GM21529 (cell line): Measurements from ENCODE around the gene SYPL1.
A peak's percentile ranks its signal among the peaks of the same experiment; 100 is the strongest.

Experiments used
- ATAC-seq: cut with Tn5 transposase; IDR thresholded peaks from one replicate; pipeline ENCODE4 v1.9.1; 2021; ENCODE audit not compliant: unreplicated experiment

The SYPL1 gene

DNA sequence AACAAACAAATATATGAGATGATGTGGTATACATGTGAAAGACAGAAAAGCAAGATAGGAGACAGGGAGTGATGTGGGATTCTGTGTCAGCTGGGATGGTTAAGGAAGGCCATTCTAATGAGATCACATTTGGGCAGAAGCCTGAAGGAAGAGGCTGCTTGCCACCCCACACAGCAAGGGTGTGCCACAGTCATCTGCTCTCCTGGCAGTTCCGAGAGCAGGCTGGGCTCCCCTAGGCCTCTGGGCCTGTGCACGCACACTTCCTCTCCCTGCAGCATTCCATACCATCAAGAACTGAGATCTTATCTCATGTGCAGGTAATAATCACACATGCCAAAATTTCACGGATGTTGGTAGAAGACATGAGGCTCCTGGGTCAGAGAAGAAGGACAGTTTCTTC lies 43.1 kb downstream of the SYPL1 start:
- ATAC-seq = no peak

DNA sequence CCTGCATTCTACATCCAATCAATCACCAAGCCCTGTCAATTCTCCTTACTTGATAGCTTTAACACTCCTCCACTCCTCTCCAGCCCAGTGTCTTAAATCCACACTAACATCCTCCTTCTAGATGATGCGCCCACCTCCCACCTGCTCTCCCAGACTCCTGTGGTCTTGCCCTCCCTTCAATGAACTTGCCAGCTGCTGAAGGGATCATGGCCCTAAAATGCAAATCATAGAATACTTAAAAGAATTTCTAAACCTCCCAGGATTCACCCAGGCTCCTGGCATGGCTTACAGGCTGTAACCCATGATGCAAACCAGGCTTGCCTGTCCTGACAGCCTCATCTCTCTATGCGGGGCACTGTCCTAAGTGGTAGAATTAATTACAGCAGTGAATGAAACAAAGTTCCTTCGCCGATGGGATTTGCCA lies 43.6 kb downstream of the SYPL1 start:
- no peak for ATAC-seq

DNA sequence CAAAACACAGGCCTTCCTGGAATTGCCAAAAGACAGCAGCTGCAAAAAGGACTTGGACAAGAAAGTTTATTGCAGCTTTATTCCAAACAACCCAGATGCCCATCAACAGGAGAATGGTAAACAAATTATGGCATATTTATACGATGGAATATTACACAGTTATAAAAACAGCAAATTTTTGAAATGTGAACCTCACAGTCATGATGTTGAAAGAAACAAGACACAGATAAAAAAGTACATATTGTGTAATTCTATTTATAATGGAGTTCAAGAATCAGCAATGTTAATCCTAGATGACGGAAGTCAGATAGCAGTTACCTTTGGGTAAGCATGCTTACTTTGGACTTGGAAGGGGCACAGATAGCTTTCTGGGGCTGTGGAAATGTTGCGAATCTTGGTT lies 44.4 kb downstream of the SYPL1 start:
- ATAC-seq = no peak

DNA sequence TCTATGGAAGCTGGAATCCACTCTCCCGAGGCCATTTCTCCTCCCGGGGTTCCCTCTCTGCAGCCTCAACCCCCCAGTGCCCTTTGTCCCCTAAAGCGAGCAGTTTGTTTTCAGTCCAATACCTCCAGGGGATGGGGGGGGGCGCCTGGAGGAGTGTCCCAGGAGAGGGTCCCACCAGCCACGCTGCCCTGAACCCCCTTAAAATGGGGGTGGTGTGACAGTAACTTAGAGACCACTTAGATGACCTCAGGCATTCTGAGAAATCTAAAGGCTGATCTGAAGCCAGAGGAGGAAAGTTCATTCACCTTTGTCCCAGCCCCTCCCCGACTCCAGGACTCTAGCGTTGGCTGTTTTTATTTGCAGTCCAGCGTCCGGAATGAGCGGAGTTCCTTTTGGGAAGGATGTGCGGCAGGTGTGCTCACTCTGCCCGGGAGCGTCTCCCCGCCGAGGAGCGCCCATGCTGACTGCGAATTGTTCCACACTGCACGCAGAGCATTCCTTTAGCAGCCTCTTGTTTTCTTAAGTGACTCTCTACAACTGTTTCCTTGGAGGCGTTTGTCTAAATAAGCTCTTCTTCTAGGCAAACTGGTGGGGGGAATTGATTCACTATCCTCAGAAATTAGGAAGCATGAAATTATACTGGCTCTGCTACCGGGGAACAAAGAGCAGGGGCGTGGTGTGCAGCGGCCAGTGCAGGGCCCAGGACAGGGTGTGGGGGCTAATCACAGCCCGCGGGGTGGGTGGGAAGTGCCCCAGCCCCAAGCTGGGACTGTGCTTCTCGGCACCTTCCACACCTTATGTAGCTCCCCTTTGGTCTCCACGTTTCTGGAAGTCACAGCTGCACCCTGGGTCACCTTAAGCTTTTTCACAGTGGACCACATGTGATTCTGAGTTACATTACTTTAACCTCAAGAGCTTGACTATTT lies 46.3 kb downstream of the SYPL1 start:
- ATAC-seq = no peak

- no peak for ATAC-seq
Observed at GRCh38 chr7:106064771-106065574, 47.1 kb downstream of the SYPL1 start.

- no peak for ATAC-seq
Observed at GRCh38 chr7:106064316-106064715, 47.8 kb downstream of the SYPL1 start.

GRCh38 chr7:106063692-106064091 lies 48.4 kb downstream of the SYPL1 start:
- no peak for ATAC-seq

- ATAC-seq = no peak
Observed at GRCh38 chr7:106063024-106063423, 49.1 kb downstream of the SYPL1 start.

GRCh38 chr7:106062521-106062931 lies 49.6 kb downstream of the SYPL1 start:
- no peak for ATAC-seq

DNA sequence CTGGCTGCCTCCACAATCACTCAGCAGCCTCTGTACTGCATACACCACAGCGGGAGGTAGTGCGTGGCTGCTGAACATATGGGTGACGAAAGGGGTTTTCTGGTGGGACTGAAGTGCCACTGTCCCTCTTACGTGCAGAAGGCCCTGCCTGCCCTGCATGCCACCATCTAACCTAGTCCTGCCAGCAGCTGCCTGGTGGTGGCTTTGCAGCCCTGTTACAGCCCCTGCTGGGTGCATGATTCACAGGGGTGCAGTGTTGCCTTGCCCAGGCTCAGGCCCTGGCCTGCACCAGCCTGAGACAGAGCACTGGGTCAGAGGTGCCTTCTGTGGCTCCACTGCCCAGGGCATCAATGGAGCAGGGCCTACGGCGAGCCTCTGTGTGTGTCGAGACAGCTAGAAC lies 50.1 kb downstream of the SYPL1 start:
- no peak for ATAC-seq

GRCh38 chr7:106061301-106061979 lies 50.7 kb downstream of the SYPL1 start:
- ATAC-seq = no peak

DNA sequence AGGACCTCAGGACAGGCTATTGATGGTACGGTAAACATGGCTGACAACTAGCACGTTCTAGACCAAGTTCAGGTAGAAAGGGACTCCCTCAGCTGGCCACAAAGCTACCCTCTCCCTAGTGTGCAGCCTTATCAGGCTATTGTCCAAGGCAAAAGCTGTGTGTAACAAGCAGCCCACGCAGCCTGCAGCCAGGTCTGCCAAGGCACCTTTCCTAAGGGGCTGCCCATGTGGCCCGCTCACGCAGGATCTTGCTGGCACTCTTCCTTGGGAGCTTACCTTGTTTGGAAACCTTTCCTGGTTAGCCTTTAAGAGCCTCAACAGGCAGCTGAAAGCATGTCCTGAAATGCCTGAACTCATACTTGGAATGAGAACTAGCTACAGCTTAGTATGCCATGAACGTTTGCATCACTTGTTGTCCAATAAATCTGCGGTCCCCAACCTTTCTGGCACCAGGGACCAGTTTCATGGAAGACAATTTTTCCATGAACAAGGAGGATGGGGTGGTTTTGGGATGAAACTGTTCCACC lies 51.7 kb downstream of the SYPL1 start:
- ATAC-seq = no peak

GRCh38 chr7:106059556-106059955 lies 52.6 kb downstream of the SYPL1 start:
- ATAC-seq = no peak

DNA sequence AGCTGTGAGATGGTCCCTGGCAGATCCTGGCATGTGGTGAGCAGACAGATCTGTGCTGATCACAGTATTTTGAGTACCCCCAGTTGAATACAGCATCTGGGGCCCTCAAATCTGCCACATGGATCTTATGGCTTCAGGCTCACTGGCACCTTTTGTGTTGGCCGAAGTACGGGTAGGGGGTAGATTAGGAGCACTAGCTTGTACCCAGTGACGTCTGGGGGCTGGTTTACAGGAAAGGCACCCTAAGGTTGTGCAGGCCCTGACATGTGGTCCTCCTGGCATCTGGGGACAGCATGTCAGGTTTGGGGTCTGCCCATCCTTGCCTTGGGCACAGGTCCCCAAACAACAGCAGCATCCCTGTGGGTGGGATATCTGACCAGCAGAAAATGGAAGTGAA lies 53.2 kb downstream of the SYPL1 start:
- ATAC-seq = no peak

DNA sequence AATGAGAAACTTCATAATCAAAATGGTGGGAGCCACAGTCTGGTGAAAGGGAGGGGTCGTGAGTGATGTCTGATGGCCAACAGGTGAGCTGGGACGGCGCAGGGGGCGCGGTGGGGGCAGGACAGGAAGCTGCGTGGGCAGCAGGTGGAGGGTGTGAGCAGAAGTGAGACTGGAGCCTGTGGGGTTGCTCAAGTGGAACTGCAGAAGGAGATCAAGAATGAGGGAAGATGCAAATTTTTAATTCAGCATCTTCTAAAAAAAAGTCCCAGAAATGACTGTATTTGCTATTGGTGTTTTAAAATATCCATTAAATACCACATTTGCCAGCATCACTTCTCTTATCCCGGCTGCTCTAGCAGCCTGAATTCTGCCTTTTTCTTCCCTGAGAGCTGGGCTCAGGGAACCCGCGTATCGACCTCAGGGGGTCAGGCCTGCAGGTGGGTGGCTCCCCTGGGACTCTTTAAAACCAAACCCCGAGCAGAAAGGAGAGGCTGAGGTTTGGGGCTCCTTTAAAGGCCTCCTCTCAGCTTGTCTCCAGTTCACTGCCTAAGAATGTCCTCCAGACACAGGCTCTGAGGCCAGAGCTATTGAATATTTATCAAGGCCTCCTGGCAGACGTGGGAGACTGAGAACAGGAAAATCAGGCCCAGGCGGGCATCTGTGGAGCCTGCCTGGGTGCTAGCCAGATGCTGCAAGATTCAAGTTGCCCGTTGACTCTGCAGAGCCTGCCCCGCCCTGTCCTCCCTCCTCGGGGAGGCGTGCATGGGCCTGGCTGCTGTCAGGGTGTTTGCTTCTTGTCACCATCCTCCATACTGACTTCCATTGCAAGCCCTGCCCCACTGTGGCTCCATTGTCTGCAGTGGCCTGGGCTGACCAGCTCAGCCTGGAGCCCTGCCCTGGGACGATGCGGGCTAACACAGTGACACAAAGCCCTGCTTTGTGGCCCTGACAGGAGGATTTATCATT lies 53.9 kb downstream of the SYPL1 start:
- ATAC-seq = peak; percentile 66

DNA sequence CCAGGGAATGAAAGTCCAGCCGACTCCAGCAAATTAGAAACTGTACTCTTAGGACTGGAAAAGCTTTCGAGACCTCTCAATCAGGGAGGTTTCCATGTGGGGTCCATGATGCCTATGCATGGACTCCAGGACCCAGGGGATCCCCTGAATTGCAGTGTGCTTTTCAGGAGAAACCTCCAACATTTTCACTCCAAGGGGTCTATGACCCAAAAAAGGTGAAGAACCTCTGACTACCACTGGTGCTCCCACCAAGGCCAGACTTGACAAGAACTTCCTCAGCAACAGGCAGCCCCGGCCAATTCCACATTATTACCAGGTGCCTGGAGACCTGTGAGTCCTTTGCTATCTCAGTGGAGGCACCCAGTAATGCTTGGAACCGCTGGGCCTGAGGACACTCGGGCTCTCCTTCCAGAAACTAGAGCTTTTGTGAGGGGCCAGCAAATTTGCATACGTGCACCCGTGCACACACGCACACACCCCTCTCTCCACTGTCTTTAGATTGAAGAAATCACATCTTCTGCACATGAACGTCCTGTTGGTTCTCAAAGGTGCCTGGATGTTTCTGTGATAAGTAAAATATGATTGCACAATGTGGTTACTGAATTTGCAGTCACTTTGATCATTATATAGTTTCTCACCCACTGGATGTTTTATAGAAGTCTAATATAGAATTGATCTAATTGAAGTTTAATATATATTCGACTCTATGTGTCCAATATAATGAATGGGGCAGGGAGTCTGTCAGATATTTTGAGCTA lies 54.7 kb downstream of the SYPL1 start:
- no peak for ATAC-seq

- ATAC-seq = peak; percentile 50
Observed at GRCh38 chr7:106056513-106057203, 55.5 kb downstream of the SYPL1 start.

DNA sequence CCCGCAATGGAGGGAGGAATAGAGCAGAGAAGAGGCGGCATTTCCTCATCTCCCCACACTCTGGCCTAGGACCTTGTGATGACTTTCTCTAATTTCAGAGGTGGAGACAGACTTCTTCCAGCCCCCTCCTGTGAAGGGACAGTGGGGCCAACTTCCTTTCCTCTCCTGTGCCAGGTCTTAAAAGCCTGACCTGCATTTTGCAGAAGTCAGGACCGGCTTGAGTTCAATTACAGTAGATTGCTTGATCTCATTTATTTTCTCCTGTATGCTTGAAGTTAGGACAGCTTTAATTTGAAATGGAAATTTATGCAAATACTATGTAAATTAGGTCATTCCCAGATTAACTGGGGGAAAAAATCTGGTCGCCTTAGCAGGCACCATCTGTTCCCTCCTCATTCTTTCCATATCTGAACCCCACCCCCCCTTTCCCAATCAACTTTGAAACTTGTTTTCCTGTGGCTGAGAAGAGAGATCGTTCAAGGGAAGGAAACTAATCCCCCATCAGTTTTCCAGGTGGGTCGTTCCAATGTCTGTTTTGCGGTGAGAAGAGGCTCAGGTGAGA lies 57.1 kb downstream of the SYPL1 start:
- no peak for ATAC-seq
